Astrocyte (in vitro differentiated cells and primary cell): ENCODE data around the gene ACAA2. TPM values are rescaled to one million over a fixed set of nuclear protein-coding genes. Genes with fewer than 3 reads are reported as not detected.

ENCODE experiments used
- DNase-seq: peaks from one replicate; pipeline ENCODE4 v3.0.0-alpha.2; 2010; ENCODE audit warnings: low read depth
- FAIRE-seq: peaks from 2 replicates; lab custom pipeline; 2011; peaks lifted over from hg19 to GRCh38; lab: Jason Lieb, UNC
- H2AFZ ChIP-seq: 2 replicates; pipeline ENCODE4 v1.6.0; 2012; ENCODE audit warnings: low read depth, low read length, inconsistent platforms
- H3K27ac ChIP-seq: 2 replicates; pipeline ENCODE4 v1.5.1; 2011; ENCODE audit warnings: low read depth, low read length, inconsistent platforms
- H3K27me3 ChIP-seq: 2 replicates; pipeline ENCODE4 v1.6.0; 2011; ENCODE audit warnings: low read length, inconsistent platforms; ENCODE audit not compliant: insufficient read depth
- H3K36me3 ChIP-seq: 2 replicates; pipeline ENCODE4 v1.5.1; 2011; ENCODE audit warnings: low read length, inconsistent platforms; ENCODE audit not compliant: insufficient read depth
- H3K4me1 ChIP-seq: 2 replicates; pipeline ENCODE4 v1.5.1; 2011; ENCODE audit warnings: low read length, inconsistent platforms; ENCODE audit not compliant: insufficient read depth
- H3K4me2 ChIP-seq: 2 replicates; pipeline ENCODE4 v1.6.0; 2012; ENCODE audit warnings: low read length, inconsistent platforms
- H3K4me3 ChIP-seq: 2 replicates; pipeline ENCODE4 v1.5.1; 2011; ENCODE audit warnings: low read depth, mild to moderate bottlenecking, low read length, inconsistent platforms; ENCODE audit not compliant: insufficient read depth
- H3K79me2 ChIP-seq: 2 replicates; pipeline ENCODE4 v1.6.0; 2012; ENCODE audit warnings: mild to moderate bottlenecking, low read length, inconsistent platforms; ENCODE audit not compliant: insufficient read depth
- H3K9ac ChIP-seq: 2 replicates; pipeline ENCODE4 v1.6.0; 2012; ENCODE audit warnings: mild to moderate bottlenecking, low read length, inconsistent platforms
- H3K9me3 ChIP-seq: 2 replicates; pipeline ENCODE4 v1.5.1; 2012; ENCODE audit warnings: low read depth, mild to moderate bottlenecking, low read length, inconsistent platforms; ENCODE audit not compliant: insufficient read depth
- H4K20me1 ChIP-seq: 2 replicates; pipeline ENCODE4 v1.6.0; 2012; ENCODE audit warnings: low read length, inconsistent platforms; ENCODE audit not compliant: insufficient read depth
- H3K27ac Mint-ChIP-seq: one replicate; pipeline ENCODE4 v1.8.0; 2021; ENCODE audit warnings: mild to moderate bottlenecking, mixed read lengths; ENCODE audit not compliant: unreplicated experiment
- H3K27me3 Mint-ChIP-seq: one replicate; pipeline ENCODE4 v1.8.0; 2021; ENCODE audit warnings: low read depth, mixed read lengths; ENCODE audit not compliant: unreplicated experiment
- H3K36me3 Mint-ChIP-seq: one replicate; pipeline ENCODE4 v1.8.0; 2021; ENCODE audit warnings: low read depth, mixed read lengths; ENCODE audit not compliant: unreplicated experiment
- H3K4me1 Mint-ChIP-seq: one replicate; pipeline ENCODE4 v1.8.0; 2021; ENCODE audit warnings: low read depth, mixed read lengths; ENCODE audit not compliant: unreplicated experiment
- H3K4me3 Mint-ChIP-seq: one replicate; pipeline ENCODE4 v1.8.0; 2021; ENCODE audit warnings: mild to moderate bottlenecking, moderate library complexity, mixed read lengths; ENCODE audit not compliant: unreplicated experiment
- H3K9me3 Mint-ChIP-seq: one replicate; pipeline ENCODE4 v1.8.0; 2021; ENCODE audit warnings: mild to moderate bottlenecking, mixed read lengths; ENCODE audit not compliant: unreplicated experiment
- EZH2 ChIP-seq: IDR thresholded peaks from 2 replicates; pipeline ENCODE4 v1.6.1; 2012; ENCODE audit warnings: mild to moderate bottlenecking, low read length, inconsistent platforms; ENCODE audit not compliant: insufficient read depth
- total RNA-seq: library from RNA; stranded (reverse); gene quantifications from 2 replicates; pipeline ENCODE4 v1.2.1, GENCODE V29; 2021
- TF ChIP-seq, protein P1 (sequence below): IDR thresholded peaks from 2 replicates; pipeline ENCODE4 v1.5.1; 2011; ENCODE audit warnings: low read depth, mild to moderate bottlenecking, inconsistent platforms, low read length, moderate library complexity; ENCODE audit not compliant: insufficient read depth

Gene ACAA2
- total RNA-seq, 1 donor from 2014 or later = 66.4 TPM

DNA sequence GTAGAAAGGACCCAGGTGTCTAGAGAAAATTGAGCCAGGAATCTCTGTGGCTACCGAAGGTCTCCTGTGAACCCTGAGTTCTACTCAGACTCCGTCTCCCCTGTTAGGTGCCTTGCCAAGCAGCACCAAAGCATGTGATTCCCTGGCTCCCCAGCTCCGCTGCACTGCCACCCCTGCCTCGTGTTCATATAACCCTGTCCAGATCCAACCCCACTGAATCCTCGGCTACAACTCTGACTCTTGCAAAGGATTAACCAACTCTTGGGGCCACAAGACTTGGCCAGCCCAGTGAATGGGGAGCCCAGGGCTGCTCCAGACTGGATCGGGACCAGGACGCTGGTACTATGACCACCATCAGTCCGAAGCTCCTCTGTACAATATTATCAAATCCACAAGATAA is 37.3 kb upstream of the ACAA2 start:
- no peaks in the 10 kb centered on the region for H4K20me1 ChIP-seq
- Mint-ChIP-seq H3K4me1 (peaks cover 28% of the 10 kb centered on the region), H3K9me3 (no peaks in the 10 kb centered on the region), H3K36me3 (peaks cover 7% of the 10 kb centered on the region), H3K4me3 (no peak overlapping the region), H3K27ac (no peak overlapping the region), H3K27me3 (peaks cover 10% of the 10 kb centered on the region)
- no peak overlapping the region for H3K4me3 ChIP-seq
- H3K36me3 ChIP-seq = no peaks in the 10 kb centered on the region
- H2AFZ ChIP-seq = no peak overlapping the region
- H3K79me2 ChIP-seq = no peaks in the 10 kb centered on the region
- H3K9ac ChIP-seq = no peak overlapping the region
- peaks cover 16% of the 10 kb centered on the region for H3K4me1 ChIP-seq
- no peaks in the 10 kb centered on the region for H3K9me3 ChIP-seq
- H3K27ac ChIP-seq = no peak overlapping the region
- no peak for DNase-seq
- H3K27me3 ChIP-seq = no peaks in the 10 kb centered on the region
- TF ChIP-seq, protein P1, sequence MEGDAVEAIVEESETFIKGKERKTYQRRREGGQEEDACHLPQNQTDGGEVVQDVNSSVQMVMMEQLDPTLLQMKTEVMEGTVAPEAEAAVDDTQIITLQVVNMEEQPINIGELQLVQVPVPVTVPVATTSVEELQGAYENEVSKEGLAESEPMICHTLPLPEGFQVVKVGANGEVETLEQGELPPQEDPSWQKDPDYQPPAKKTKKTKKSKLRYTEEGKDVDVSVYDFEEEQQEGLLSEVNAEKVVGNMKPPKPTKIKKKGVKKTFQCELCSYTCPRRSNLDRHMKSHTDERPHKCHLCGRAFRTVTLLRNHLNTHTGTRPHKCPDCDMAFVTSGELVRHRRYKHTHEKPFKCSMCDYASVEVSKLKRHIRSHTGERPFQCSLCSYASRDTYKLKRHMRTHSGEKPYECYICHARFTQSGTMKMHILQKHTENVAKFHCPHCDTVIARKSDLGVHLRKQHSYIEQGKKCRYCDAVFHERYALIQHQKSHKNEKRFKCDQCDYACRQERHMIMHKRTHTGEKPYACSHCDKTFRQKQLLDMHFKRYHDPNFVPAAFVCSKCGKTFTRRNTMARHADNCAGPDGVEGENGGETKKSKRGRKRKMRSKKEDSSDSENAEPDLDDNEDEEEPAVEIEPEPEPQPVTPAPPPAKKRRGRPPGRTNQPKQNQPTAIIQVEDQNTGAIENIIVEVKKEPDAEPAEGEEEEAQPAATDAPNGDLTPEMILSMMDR = no peak
- no peak for TF ChIP-seq EZH2
- H3K4me2 ChIP-seq = no peak overlapping the region
- no peak for FAIRE-seq

DNA sequence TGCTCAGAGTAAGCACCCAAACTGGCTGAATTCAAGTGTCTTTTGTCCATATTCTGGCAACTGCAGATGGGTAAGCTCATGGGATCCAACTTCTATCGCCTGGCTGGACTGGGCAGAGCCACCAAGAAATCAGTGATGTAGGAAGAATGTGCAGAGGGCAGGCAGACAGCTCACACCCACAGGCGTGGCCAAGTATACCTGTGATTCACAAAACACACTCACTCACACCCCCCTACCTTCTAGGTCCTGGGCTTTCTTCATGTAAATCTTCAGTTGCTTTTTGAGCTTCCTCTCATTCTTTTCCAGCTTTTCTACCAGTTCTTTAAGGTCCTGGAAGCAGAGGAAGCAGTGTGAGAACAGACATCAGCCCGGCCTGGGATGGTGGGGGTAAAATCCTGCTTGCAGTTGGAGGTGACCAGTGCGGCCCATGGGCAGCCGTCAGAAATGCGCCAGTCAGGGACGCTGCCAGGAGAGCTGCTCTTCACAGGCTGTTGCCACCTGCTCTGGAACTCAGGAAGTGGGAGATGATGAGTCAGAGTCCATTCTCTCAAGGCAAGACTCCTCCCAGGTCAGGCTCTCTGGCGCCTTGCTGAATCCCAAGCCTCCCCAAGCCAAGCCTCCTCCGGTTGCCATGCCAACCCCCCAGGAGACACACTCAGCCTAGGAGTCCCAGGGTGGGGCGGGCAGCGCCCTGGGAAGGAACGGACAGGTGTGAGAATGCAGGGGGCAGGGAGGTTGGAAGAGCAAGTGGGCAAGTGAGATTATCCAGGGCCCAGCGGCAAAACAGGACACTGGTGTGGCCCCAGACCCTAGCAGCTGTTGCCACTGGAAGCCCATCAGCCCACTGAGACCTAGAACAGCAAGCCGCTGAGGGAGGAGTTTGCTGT is 36.2 kb upstream of the ACAA2 start:
- DNase-seq = peak; percentile 91
- no peak overlapping the region for H3K4me3 ChIP-seq

More for the DNA sequence above, 36.2 kb upstream of the ACAA2 start:
- no peak for TF ChIP-seq EZH2
- TF ChIP-seq, protein P1 = no peak
- Histone ChIP-seq H4K20me1 (no peaks in the 10 kb centered on the region), H3K36me3 (no peaks in the 10 kb centered on the region), H3K4me1 (peaks cover 16% of the 10 kb centered on the region), H3K9ac (no peak overlapping the region), H3K27me3 (no peaks in the 10 kb centered on the region), H3K27ac (no peak overlapping the region), H3K79me2 (no peaks in the 10 kb centered on the region), H2AFZ (peak overlapping the region; percentile 13), H3K9me3 (no peaks in the 10 kb centered on the region), H3K4me2 (peak overlapping the region; percentile 58)
- Mint-ChIP-seq H3K27me3 (peaks cover 10% of the 10 kb centered on the region), H3K36me3 (peaks cover 7% of the 10 kb centered on the region), H3K27ac (peak overlapping the region; percentile 59), H3K4me1 (peaks cover 28% of the 10 kb centered on the region), H3K4me3 (no peak overlapping the region), H3K9me3 (no peaks in the 10 kb centered on the region)
- peak; percentile 70 for FAIRE-seq
